Tibial artery (tissue), 4 donors: ENCODE results near the gene DDC.

Experiments used
- DNase-seq, 2 donors: peaks; one replicate each; pipeline ENCODE4 v3.0.0-alpha.2; 2019
- H3K27ac ChIP-seq, 2 donors: fragments of 200-600 bp; sonication (generic) in 1 of 2; 1 replicate in 1 of 2; 2 replicates in 1 of 2; pipeline ENCODE4 v1.5.1; 2018 to 2019; ENCODE audit warnings: mild to moderate bottlenecking in 1 of 2
- H3K27me3 ChIP-seq, 2 donors: fragments of 200-600 bp; sonication (generic) in 1 of 2; one replicate each; pipeline versions ENCODE4 v1.5.1 to v1.6.0; 2016 to 2019
- H3K36me3 ChIP-seq, 3 donors: fragments of 200-600 bp; sonication (generic) in 2 of 3; one replicate each; pipeline ENCODE4 v1.5.1; 2016 to 2019; ENCODE audit warnings: mild to moderate bottlenecking in 2 of 3
- H3K4me1 ChIP-seq, 4 donors: fragments of 200-600 bp; sonication (generic) in 2 of 4; 1 replicate in 3 of 4; 2 replicates in 1 of 4; pipeline ENCODE4 v1.5.1; 2016 to 2019
- H3K4me3 ChIP-seq, 2 donors: fragments of 200-600 bp; sonication (generic) in 1 of 2; 1 replicate in 1 of 2; 2 replicates in 1 of 2; pipeline ENCODE4 v1.5.1; 2018 to 2019; ENCODE audit warnings: mild to moderate bottlenecking in 2 of 2
- H3K9me3 ChIP-seq, 3 donors: fragments of 200-600 bp; sonication (generic) in 1 of 3; one replicate each; pipeline ENCODE4 v1.5.1; 2016 to 2019
- intact Hi-C: fragments of 100-400 bp; cut with DNase I; formaldehyde crosslinking; loops from one replicate; pipeline ENCODE4 v1.15.0; 2023; ENCODE audit warnings: low total_unique reads
- TF ChIP-seq, protein P1 (sequence below), 2 experiments: fragments of 200-600 bp in 1 of 2; fragments of 450-650 bp in 1 of 2; IDR thresholded peaks; one replicate each; pipeline ENCODE4 v1.5.1; 2017 to 2019; ENCODE audit warnings: antibody characterized with exemption in 2 of 2, mild to moderate bottlenecking in 1 of 2, moderate library complexity in 1 of 2

The DDC gene

DNA sequence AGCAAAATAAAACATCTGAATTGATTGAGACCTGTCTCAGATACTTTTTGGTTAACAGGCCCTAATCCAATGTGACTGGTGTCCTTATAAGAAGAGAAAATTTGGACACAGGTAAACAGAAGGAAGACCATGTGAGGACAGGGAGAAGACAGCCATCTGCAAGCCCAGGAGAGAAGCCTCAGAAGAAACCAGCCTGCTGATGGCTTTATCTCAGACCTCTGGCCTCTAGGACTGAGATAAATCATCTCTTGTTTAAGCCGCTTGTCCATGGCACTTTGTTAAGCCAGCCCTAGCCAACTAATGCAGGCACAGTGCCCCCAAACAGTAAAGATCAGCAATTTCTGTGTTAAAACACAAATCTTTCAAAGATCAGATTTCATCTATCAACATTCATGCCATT, 73.3 kb downstream of the DDC start:
- no peak for DNase-seq
- H3K9me3 ChIP-seq, result no peaks in the 10 kb centered on the region
- H3K36me3 ChIP-seq, result no peaks in the 10 kb centered on the region
- H3K4me3 ChIP-seq, result no peak overlapping the region
- H3K27me3 ChIP-seq, result peaks cover 0 to 9% of the 10 kb centered on the region in 2 donors
- H3K27ac ChIP-seq, result no peak overlapping the region
- intact Hi-C loops, result no loop called here
- no peaks in the 10 kb centered on the region for H3K4me1 ChIP-seq
- TF ChIP-seq, protein P1, sequence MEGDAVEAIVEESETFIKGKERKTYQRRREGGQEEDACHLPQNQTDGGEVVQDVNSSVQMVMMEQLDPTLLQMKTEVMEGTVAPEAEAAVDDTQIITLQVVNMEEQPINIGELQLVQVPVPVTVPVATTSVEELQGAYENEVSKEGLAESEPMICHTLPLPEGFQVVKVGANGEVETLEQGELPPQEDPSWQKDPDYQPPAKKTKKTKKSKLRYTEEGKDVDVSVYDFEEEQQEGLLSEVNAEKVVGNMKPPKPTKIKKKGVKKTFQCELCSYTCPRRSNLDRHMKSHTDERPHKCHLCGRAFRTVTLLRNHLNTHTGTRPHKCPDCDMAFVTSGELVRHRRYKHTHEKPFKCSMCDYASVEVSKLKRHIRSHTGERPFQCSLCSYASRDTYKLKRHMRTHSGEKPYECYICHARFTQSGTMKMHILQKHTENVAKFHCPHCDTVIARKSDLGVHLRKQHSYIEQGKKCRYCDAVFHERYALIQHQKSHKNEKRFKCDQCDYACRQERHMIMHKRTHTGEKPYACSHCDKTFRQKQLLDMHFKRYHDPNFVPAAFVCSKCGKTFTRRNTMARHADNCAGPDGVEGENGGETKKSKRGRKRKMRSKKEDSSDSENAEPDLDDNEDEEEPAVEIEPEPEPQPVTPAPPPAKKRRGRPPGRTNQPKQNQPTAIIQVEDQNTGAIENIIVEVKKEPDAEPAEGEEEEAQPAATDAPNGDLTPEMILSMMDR (IDR thresholded peaks at IDR 0.05), result no peak

DNA sequence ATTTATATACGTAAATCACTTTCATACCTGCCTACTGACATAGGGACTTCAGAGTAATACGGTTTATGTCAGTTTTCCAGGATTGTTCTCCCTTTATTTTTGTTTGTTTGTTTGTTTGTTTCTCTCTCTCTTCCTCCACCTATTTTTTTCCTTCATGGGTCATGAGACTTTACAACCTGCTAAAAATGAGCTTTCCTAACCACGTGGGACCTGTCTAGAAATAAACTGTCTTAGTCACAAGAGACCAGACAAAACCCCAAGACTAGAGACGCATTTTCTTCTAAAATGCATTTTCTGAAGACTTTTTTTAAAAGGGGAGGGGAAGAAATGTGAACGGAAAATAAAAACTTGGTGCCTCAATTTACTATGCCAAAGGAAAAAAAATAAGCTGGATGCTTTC, 74.0 kb downstream of the DDC start:
- Histone ChIP-seq H3K36me3 (no peaks in the 10 kb centered on the region), H3K4me3 (no peak overlapping the region), H3K4me1 (no peaks in the 10 kb centered on the region), H3K9me3 (no peaks in the 10 kb centered on the region), H3K27me3 (peaks cover 0 to 9% of the 10 kb centered on the region in 2 donors), H3K27ac (no peak overlapping the region)
- TF ChIP-seq, protein P1 (IDR thresholded peaks at IDR 0.05), result no peak
- no peak for DNase-seq
- intact Hi-C loops, result no loop called here

DNA sequence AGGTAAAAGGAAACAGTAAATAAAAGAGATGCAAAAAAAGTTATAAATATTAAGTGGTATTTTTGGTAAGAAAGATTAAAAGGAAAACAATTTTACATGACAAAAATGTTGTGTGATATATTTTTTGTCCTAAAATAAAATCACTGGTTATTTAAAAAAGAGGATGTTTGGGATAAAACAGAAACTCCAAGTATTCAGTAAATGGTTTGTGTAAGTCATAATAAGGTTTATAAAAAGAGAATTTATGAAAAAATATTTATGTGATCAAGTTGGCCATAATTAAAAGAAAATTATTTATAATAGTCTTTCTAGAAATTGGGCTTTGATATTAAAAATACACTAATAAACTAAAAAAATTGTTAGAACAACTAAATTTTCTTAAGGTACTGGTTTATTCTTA, 76.8 kb downstream of the DDC start:
- no peak overlapping the region for H3K4me3 ChIP-seq
- TF ChIP-seq, protein P1 (IDR thresholded peaks at IDR 0.05), result no peak
- no peaks in the 10 kb centered on the region for H3K4me1 ChIP-seq
- H3K9me3 ChIP-seq, result no peaks in the 10 kb centered on the region
- intact Hi-C loops, result no loop called here
- DNase-seq, result no peak
- no peak overlapping the region for H3K27ac ChIP-seq
- no peaks in the 10 kb centered on the region for H3K36me3 ChIP-seq
- peaks cover 0 to 9% of the 10 kb centered on the region in 2 donors for H3K27me3 ChIP-seq

DNA sequence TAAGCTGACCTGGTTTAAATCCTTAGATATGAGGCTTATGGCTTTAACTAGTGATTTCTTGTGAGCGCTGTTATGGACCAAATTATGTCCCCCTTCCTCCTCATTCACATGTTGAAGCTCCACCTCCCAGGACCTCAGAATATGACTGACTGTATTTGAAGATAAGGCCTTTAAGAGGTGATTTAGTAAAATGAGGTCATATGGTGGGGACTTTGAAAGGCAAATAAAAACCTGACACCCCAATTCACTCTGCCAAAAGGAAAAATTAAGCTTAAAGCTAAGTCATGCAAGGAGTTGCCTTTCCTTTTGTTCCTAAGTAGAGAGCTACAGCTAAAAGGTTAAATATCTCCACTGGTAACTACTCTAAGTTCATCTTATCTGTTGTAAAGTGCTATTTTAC, 78.7 kb downstream of the DDC start:
- Histone ChIP-seq H3K27ac (no peak overlapping the region), H3K27me3 (no peaks in the 10 kb centered on the region), H3K4me3 (no peak overlapping the region), H3K4me1 (no peaks in the 10 kb centered on the region), H3K9me3 (no peaks in the 10 kb centered on the region), H3K36me3 (no peaks in the 10 kb centered on the region)
- intact Hi-C loops, result no loop called here
- TF ChIP-seq, protein P1 (IDR thresholded peaks at IDR 0.05), result no peak
- DNase-seq, result no peak

DNA sequence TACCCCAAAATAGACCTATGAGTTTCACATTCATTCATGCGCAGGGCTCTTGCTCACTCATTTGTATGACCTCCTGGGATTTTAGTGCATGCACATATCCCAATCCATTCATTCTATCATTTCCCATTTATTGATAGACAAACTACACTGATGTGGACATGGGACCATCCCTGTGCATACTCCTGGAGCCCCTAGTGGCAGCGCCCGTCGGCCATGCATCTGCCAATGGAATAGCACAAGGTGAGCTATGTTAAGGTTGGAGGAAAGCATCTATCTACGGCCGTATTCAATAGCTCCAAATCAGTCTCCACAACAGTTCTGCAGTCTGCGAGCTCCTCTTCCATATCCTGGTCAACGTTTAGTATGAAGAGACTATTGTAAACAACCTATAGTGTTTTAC, 83.3 kb downstream of the DDC start:
- Histone ChIP-seq H3K4me3 (no peak overlapping the region), H3K27me3 (no peaks in the 10 kb centered on the region), H3K9me3 (no peaks in the 10 kb centered on the region), H3K27ac (no peak overlapping the region), H3K4me1 (no peaks in the 10 kb centered on the region), H3K36me3 (no peaks in the 10 kb centered on the region)
- DNase-seq, result no peak
- TF ChIP-seq, protein P1 (IDR thresholded peaks at IDR 0.05), result no peak
- intact Hi-C loops, result no loop called here

DNA sequence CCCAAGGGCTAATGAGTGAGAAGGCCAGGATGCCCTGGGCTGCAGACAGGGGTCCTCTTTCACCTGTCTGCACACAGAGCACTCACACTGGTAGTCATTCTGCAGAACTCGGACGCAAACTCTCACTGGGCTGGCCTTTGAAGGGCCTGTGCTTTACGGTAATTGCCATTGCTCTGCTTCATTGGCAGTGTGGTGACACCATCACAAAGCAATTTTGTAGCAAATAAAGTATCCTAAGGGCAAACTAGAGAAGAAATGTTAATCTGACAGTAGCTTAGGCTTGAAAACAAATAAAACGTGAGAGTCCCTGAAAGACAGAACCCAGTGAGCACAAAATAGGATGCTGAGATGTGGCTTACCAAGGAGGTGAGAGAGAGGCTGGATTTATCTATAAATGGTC, 84.4 kb downstream of the DDC start:
- DNase-seq, result no peak
- TF ChIP-seq, protein P1 (IDR thresholded peaks at IDR 0.05), result no peak
- no peaks in the 10 kb centered on the region for H3K4me1 ChIP-seq
- no peaks in the 10 kb centered on the region for H3K27me3 ChIP-seq
- H3K36me3 ChIP-seq, result no peaks in the 10 kb centered on the region
- intact Hi-C loops, result no loop called here
- no peak overlapping the region for H3K27ac ChIP-seq
- no peaks in the 10 kb centered on the region for H3K9me3 ChIP-seq
- no peak overlapping the region for H3K4me3 ChIP-seq
